GM18519 (cell line): Measurements from ENCODE around the gene SULF2.

ENCODE experiments used
- ATAC-seq: cut with Tn5 transposase; IDR thresholded peaks from one replicate; pipeline ENCODE4 v1.9.1; 2021; ENCODE audit warnings: mild to moderate bottlenecking, moderate library complexity; ENCODE audit not compliant: unreplicated experiment, low FRiP score

Gene SULF2

DNA sequence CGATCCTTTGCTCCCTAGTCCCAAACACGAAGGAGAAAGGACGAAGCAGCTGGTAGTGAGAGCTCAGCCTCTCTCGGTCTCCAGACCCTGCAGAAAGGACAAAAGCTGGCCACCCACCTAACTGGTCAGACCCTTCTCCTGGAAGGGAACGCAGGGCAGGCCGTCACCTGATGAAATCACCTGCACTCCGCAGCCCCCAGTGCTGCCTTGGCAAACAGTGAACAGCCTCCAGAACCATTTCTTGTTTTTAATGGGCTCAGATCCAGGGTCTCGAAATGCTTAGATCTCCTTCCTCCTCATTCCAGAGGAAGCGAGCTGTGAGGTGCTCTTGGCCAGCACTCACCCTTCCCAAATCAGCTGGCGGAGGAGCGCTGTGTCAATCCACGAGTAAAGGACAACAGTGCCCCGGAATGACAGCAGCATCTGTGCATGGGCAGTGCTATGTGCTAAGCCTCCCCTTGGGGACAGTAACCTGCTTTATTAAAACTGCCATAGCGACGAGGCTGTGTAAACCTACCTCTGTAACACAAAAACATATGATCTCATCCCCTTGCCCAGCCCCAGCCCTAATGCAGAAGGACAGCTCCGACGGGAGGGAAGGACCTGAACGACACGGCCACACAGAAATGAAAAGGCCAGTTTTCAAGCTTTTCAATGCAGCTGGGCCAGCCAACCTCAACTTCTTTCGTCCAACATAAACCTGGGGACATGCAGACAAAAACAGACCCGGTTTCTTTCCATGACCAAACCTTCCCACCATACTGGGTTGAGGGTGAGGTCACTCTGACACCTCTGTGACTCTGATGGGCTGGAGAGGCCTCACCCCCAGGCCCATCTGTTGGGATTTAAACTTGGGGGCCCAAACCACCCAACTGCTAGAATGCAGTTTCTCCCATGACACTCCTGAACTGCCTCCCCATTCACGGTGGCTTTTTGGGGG is 43.3 kb downstream of the SULF2 start:
- no peak for ATAC-seq

DNA sequence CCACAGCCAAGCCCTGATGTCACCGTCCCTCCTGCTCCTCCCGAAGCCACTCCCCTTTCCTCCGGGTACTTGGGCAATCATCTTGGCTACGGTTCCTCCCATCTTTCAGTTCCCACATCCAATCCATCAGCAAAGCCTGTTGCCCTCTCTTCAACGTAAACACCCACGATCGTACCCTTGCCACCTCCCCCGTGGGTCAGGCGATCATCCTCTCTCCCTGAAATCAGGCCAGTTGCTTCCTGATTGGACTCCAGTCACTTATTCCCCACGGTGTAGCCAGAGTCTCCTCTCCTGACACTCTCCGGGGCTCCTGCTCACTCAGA is 44.5 kb downstream of the SULF2 start:
- ATAC-seq, result no peak

DNA sequence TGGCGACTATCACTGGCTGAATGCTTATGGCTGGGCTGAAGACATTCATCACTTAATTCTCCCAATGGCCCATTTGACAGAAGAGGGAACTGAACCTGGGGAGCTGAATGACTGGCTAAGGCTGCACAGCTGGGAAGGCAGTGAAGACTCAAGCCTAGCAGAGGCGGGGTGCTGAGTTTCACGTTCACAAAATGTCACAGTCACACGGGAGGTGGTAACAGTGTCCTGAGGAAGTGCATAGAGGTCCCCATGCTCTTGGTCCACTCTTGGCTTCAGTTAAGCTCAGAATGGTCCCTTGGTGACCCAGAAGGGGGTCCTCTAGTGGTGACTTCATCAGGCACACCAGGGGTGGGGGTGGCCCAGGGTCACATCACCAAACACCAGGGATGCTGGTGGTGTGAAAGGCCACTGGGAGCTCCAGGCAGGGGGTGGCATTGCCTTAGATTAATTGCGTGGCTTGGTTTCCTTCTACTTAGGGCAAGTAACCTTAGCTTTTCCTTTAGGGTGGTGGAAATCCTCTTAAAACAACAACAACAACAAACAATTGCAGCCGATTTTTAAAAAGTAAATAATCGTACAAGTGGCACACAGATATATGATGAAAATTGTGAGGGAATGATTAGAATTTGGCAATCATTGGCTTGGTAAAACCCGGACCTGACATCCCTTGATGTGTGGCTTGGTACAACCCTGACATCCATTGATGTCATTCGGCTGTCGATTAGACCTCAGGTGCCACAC is 45.0 kb downstream of the SULF2 start:
- no peak for ATAC-seq

DNA sequence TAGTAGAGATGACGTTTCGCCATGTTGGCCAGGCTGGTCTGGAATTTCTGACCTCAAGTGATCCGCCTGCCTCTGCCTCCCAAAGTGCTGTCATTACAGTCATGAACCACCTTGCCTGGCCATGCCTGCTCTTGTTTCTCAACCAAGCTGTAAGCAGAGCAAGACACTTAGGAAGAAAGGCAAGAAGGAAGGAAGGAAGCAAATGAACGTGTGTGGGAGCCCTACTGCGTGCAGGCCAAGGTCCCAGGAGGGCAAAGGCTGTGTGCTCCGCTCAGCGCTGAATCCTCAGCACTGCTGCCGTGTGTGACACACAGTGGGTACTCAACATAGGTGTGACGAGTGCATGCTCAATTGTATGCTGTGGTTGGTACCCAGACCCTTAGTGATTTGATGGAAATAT is 47.4 kb downstream of the SULF2 start:
- ATAC-seq, result no peak

DNA sequence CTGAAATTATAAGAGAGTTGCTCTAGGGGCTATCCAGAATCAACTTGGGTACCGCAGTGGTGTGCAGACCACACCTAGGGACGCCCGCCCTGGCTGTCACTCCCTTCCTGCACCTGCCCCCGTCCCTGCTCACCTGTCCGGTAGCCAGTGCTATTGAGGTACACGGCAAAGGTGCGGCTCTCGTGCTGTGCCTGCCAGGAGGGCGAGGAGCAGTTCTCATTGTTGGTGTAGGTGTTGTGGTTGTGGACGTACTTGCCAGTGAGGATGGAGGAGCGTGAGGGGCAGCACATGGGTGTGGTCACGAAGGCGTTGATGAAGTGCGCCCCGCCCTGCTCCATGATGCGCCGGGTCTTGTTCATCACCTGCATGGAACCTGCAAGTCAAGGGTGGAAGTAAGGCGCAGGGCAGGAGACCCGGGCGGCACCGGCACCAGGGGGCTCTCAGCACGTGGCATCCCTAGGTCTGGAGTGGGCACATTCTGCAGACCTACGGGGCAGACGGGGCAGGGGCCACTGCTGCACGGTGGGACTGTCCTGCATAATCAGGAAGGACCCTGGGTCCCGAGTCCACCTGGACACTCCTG is 48.6 kb downstream of the SULF2 start:
- ATAC-seq, result no peak

DNA sequence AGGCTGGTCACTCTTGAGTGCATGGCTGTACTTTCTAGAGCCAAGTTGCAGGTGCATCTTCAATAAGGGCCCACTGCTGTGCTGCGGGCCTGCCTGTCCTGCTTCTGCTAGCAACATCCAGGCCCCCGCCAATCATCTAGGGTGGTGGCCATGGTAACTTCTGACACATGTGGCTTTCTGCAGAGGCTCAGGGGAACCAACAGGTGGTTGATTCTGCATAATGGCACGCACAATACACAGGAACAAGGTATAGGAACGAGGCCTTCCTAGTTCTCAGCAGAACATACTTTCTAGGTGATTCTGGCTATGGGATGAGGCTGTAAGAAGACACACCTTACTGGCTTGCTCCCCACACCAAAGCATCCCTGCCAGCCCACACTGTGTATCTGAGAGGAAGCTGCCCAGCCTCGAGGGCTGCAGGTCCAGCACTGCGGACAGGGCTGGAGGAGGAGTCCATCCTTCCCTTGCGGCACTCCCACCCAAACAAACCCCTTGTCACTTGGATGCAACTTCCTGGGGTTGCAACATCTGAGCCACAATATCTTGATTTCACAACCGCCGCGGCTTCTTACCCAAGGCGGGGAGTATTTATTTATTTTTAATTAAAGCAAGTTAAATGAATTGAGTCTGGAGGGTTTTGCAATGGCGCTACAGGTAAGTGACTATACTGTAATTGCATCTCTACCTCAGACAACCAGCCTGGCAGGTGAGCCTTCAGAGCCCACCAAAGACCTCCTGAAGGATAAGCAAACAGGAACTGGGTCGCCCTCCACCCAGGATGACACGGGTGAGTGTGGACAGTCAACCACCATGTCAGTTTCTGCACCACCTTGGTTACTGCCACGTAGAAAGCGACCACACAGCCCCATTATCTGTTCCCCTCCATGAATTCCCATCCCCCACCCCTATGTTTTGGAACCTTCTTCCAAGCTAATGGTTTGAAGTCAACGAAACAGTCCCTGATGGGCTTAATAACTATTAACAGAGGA is 49.6 kb downstream of the SULF2 start:
- ATAC-seq, result no peak

DNA sequence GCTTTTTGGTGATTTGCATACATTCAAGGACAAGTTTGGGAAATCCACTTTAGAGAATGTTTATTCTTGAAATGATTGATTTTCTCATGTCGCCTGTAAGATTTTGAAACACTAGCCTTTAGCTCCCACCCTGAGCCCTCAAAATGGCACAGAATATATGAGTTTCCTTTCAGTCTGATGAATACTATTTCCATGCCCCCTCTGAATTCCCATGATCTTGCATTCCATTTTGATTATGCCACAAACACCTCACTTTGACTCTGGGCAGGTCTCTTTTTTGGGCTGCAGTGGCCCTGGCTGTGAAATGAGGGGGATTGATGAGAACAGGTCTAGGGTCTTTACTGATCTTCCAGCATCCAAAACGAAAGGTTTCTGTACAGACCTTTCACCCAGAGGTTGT is 50.4 kb downstream of the SULF2 start:
- no peak for ATAC-seq

DNA sequence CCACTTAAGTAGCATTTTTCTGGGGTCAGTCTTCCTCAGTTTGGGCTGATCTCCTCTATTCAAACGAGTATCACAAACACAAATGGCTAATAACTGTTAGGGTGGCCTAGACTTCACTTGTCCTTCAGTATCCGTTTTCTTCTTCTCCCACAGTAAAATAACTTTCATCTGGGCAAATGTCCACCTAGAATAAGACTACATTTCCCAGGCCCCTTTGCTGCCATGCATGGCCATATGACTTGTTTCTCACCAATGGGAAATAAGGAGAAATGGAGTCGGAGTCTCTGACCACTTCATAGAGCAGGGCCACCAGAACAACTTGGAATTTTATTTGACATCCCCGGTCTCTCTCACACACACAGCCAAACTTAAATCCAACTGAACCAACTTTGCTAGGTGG is 51.4 kb downstream of the SULF2 start:
- ATAC-seq, result no peak

DNA sequence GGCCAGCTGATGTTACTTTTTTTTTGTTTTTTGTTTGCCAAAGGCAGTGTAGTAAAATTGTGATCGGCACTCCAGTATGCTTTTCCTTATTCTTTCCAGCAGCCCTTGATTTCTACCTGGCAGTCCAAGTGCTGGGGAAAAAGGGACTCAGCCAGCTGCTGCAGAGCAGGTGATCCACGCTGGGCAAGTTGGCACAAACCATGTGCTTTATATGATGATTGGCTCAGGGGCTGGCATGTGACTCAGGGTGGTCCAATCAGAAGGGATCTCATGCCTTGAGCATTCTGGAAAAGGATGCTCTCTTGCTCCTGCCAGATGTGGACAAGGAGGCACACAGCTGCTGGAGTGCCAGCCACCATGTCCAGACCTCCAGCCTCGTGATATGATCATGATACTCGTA is 54.5 kb downstream of the SULF2 start:
- no peak for ATAC-seq

DNA sequence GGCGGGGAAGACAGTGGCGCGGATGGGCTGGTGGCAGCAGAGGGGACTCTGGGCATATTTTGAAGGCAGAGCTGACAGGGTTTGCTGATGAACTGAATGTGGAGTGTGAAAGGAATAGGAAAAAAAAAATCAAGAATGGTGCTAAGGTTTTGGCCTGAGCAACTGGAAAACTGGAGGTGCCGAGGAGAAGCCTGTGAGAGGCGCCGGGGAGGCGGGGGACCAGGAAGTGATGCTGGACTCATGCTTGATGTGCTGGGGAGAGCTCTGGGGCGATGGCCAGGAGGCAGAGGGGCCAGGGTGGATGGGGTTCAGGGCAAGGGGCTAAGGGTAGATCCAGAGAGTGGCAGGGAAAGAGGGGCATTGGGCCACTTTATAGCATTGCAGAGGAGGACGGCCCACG is 55.8 kb downstream of the SULF2 start:
- no peak for ATAC-seq

DNA sequence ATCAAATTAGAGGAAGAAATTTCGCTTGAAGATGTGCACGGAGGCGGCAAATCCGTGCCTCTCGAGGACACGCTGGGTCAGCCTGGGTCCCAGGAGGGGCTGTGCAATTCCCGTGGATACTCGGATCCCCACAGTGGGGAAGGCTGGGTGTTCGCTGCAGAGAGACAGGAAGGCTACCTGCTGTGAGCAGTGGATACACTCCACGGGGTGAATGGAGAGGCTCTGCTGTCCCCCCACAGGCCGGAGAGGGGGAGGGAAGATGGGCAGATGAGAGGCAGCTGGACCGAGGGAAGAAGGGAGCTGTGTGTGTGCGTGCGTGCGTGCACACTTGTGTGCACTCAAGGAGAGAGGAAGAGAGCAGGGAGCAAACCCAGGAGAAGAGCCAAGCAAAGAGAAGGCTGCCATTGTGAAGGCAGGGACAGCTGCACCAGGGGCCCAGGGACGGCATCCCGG is 57.3 kb downstream of the SULF2 start:
- ATAC-seq, result no peak

DNA sequence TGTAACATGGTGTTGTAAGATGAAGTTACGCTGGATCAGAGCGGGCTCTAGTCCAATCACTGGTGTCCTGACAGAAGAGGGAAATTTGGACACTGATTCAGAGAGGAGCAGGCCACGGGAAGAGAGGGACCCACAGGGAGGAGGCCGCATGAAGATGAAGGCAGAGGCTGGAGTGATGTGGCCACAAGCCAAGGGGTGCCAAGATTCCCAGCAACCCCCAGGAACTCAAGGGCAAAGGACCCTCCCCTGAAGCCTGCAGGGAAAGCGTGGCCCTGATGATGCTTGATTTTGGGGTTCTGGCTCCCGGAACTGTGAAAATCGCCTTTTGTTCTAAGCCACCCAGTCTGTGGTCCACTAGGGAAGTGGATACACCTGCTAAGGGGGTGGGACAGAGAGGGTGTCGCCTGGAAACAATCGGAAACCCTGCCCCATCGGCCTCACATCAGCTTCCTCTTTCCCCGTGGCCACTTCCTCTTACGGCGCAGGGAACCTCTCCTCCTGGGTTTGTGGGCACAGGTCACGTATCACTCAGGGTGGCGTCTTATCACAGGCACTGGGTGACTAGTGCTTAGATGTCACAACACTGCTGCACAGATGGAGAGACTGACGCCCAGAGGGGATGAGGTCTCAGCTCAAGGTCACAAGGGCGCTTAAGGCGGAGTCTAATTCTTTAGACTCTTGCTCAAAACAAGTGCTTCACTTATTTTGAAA is 58.0 kb downstream of the SULF2 start:
- ATAC-seq, result no peak

DNA sequence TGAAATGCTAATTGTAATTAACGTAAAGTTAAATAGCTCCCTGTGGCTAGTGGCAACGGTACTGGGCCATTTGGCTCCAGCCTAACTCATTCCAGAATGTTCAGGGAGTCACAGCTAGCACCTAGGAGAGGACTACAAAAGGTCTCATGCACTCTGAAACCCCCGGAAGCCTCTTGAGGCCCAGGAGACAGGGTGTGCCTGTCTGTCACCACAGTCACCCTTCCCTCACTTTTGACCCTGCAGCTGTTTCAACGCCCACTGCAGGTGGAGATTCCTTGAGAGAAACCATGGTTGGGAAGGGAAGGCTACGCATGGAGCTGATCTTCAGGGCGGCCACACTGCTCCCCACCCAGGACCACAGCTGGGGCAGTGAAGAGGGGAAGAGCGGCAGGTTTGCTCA is 58.6 kb downstream of the SULF2 start:
- no peak for ATAC-seq

DNA sequence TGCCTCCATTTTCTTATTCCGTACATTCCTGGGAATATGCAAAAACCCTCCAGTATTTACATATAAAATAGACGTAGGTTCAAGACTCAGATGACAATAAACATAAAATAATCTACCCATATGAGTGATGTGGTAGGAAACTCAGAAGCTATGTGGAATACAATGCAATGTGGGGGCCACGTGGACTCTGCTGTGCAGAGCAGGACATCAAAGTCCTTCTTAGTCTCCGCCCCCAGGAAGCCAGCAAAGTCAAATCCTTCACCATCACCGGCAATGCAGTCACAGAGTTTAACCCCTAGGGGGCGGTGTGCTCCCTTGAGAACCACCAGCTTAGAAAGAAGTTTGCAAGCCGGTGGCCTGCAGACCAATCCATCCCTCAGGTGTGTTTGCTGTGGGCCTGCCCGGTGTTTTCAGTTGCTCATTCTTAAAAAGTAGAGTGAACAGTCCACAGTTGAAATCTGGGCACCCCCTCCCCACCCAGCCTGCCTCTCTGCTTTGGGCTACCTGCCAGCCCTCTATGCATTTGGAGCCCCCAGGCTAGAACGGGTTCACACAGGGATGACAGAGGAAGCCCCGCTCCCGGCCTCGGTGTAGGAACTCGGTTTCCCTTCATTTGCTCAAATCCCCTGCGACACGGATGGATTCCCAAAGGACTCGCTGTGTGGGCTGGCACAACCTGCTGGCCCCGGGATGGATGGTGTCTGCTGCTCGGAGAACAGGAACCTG is 59.9 kb downstream of the SULF2 start:
- ATAC-seq, result no peak

DNA sequence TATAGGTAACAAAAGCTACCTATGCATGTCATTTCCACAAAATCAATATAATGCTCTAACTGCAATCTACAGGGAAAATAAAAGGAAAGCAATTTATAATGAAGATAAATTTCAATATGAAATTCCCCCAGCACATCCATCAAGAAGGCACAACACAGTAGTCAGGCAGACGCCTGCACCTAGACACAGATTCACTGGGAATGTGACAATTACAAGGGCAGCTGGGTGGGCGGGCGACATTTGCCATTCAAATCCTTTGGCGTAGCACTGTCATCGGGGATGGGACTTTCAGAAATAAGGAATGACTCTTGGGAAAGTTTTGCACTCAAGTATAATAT is 60.4 kb downstream of the SULF2 start:
- ATAC-seq, result no peak

DNA sequence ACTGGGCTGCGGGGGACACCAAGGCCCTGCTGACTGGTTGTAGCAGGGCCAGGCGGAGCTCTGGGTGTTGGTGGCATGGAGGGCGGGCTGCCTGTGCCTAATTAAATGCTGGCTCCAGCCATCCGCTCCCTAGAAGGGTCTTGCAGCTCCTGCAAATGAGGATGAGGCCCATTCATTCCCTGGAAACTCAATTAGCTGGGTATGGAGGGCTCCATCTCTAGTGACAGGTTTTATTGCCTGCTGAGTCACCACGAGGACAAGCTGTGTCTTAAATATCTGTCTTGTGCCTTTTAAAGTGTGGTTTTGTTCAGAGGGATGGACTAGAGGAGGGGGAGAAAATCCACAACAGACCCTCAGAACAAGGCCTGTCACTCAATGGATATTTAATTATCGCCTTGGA is 60.9 kb downstream of the SULF2 start:
- ATAC-seq, result no peak

DNA sequence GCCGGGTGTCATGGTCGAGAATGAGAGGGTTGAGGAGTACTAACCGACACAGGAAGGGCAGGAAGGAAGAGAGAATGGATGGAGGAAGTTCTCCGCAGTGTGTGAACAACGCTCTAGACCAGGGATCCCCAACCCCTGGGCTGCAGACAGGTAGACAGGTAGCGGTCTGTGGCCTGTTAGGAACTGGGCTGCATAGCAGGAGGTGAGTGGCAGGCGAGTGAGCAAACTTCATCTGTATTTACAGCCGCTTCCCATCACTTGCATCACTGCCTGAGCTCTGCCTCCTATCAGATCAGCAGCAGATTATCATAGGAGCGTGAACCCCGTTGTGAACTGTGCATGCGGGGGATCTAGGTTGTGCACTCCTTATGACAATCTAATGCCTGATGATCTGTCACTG is 62.0 kb downstream of the SULF2 start:
- ATAC-seq, result no peak

DNA sequence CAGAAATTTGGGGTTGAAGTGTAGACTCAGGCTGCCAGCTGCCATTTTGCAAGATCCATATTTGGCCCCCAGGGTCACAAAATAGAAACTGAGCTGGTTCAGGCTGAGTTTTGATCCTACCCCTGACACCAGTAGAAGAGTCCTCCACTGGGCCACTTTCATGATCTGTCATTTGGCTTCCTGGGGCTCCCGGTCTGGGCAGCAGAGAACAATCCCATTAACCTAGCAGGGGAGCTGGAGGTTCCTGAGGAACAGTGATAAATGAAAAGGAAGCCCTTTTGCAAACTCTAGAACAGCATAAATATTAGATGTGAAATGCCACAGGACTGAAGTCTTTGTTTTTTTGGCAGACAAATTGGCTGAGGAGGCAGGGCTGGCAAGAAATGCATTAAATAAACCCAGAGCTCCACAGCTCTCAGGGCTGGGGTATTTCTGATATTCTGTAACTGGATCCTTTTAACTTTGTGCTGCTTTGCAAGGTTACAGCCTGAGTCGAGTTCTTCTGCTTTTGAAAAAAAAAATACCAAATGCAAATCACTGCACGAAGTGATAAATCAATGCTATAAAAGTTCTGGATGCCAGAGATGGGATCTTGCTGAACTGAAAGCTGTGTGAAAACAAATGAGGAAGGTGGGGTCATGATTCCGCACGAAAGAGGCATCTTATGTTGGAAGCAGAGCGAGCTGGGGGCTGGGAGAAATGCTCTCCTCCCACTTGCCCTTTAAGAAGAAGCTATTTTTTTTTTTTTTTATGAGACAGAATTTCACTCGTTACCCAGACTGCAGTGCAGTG is 64.4 kb downstream of the SULF2 start:
- no peak for ATAC-seq
